Endothelial cell of umbilical vein (primary cell): ENCODE data around the gene BST2. TPM values are rescaled to one million over a fixed set of nuclear protein-coding genes. Genes with fewer than 3 reads are reported as not detected.
A peak's percentile ranks its signal among the peaks of the same experiment; 100 is the strongest.

Experiments
- BruUV-seq: library from RNA; stranded (reverse); fragments of 400-500 nt; replicated peaks from 2 replicates; lab custom pipeline; 2021; lab: Mats Ljungman, UMichigan
- CTCF ChIA-PET: fragments of 300-600, 350-600 bp; sonication (Branson Sonifier 250); formaldehyde crosslinking; loops from one replicate; lab custom pipeline; 2021; ENCODE audit warnings: antibody characterized with exemption, inconsistent platforms; lab: Charles Lee
- POLR2A ChIA-PET: fragments of 300-600, 350-600 bp; sonication (Branson Sonifier 250); formaldehyde crosslinking; loops from one replicate; lab custom pipeline; 2021; ENCODE audit warnings: antibody characterized with exemption, inconsistent platforms; lab: Charles Lee
- DNase-seq: peaks from one replicate; pipeline ENCODE4 v3.0.0-alpha.2; 2011; ENCODE audit warnings: low read depth, low spot score
- FAIRE-seq: peaks from 2 replicates; lab custom pipeline; 2011; peaks lifted over from hg19 to GRCh38; lab: Jason Lieb, UNC
- H2AFZ ChIP-seq: 2 replicates; pipeline ENCODE4 v1.6.0; 2012; ENCODE audit warnings: low read depth, low read length, control low read depth, inconsistent platforms
- H3K27ac ChIP-seq: 2 replicates; pipeline ENCODE4 v1.5.1; 2011; ENCODE audit warnings: low read depth, mild to moderate bottlenecking, control low read depth, low read length, moderate library complexity; ENCODE audit not compliant: insufficient read depth
- H3K27me3 ChIP-seq, 2 experiments: 2 replicates each; pipeline versions ENCODE4 v1.6.0 to v1.6.1; 2011; ENCODE audit warnings: low read length in 2 of 2, mixed read lengths in 1 of 2; ENCODE audit not compliant: control insufficient read depth in 2 of 2, insufficient read depth in 2 of 2
- H3K36me3 ChIP-seq, 2 experiments: 2 replicates in 1 of 2; 3 replicates in 1 of 2; pipeline ENCODE4 v1.5.1; 2011; ENCODE audit warnings: low read length in 2 of 2, mild to moderate bottlenecking in 1 of 2, moderate library complexity in 1 of 2; ENCODE audit not compliant: control insufficient read depth in 2 of 2, insufficient read depth in 2 of 2; ENCODE audit errors: extremely low read depth in 1 of 2
- H3K4me1 ChIP-seq: 3 replicates; pipeline ENCODE4 v1.5.1; 2011; ENCODE audit warnings: mild to moderate bottlenecking, low read length; ENCODE audit not compliant: control insufficient read depth, insufficient read depth; ENCODE audit errors: extremely low read depth
- H3K4me2 ChIP-seq: 2 replicates; pipeline ENCODE4 v1.6.1; 2011; ENCODE audit warnings: low read length, control low read depth, mixed read lengths; ENCODE audit not compliant: insufficient read depth
- H3K4me3 ChIP-seq, 3 experiments: fragments of 200-600 bp in 1 of 3; sonication (generic), shearing (Covaris generic) in 1 of 3; replicated peaks in 1 of 3; 2 replicates each; pipeline ENCODE4 v1.5.1; 2011 to 2016; ENCODE audit warnings: control low read depth in 3 of 3, low read length in 3 of 3, mild to moderate bottlenecking in 2 of 3, inconsistent platforms in 1 of 3, low read depth in 1 of 3, moderate library complexity in 1 of 3; ENCODE audit not compliant: insufficient read depth in 1 of 3
- H3K79me2 ChIP-seq: 2 replicates; pipeline ENCODE4 v1.6.0; 2012; ENCODE audit warnings: low read length, inconsistent platforms; ENCODE audit not compliant: control insufficient read depth, insufficient read depth
- H3K9ac ChIP-seq: replicated peaks from 2 replicates; pipeline ENCODE3; 2011; ENCODE audit warnings: low read length, control low read depth; ENCODE audit not compliant: insufficient read depth; ENCODE audit errors: extremely low read depth
- H3K9me1 ChIP-seq: replicated peaks from 3 replicates; pipeline ENCODE4 v1.6.0; 2011; ENCODE audit warnings: mild to moderate bottlenecking, low read length; ENCODE audit not compliant: control insufficient read depth, insufficient read depth; ENCODE audit errors: extremely low read depth
- H3K9me3 ChIP-seq: replicated peaks from 2 replicates; pipeline ENCODE4 v1.5.1; 2012; ENCODE audit warnings: low read length, inconsistent platforms; ENCODE audit not compliant: control insufficient read depth, insufficient read depth
- H4K20me1 ChIP-seq: replicated peaks from 2 replicates; pipeline ENCODE3; 2011; ENCODE audit warnings: mild to moderate bottlenecking, low read length; ENCODE audit not compliant: control insufficient read depth, insufficient read depth; ENCODE audit errors: extremely low read depth
- CTCF ChIP-seq, 2 donors: IDR thresholded peaks; 1 replicate in 1 of 2; 2 replicates in 1 of 2; pipeline ENCODE4 v1.5.1; 2011; ENCODE audit warnings: low read length in 2 of 2, mild to moderate bottlenecking in 2 of 2, moderate library complexity in 2 of 2, control low read depth in 1 of 2, inconsistent platforms in 1 of 2, low read depth in 1 of 2; ENCODE audit not compliant: insufficient read depth in 1 of 2; ENCODE audit errors: extremely low read depth in 1 of 2
- EZH2 ChIP-seq: IDR thresholded peaks from 2 replicates; pipeline ENCODE4 v1.6.1; 2012; ENCODE audit warnings: borderline replicate concordance, low read depth, mild to moderate bottlenecking, moderate library complexity, low read length, inconsistent platforms; ENCODE audit not compliant: severe bottlenecking
- FOS ChIP-seq: IDR thresholded peaks from 2 replicates; pipeline ENCODE4 v1.6.1; 2011; ENCODE audit warnings: mild to moderate bottlenecking, low read length, moderate library complexity, borderline replicate concordance; ENCODE audit not compliant: insufficient read depth
- GATA2 ChIP-seq: IDR thresholded peaks from 2 replicates; pipeline ENCODE4 v1.7.0; 2011; ENCODE audit warnings: low read depth, mild to moderate bottlenecking, moderate library complexity, mixed read lengths, low read length; ENCODE audit not compliant: insufficient read length, insufficient read depth
- JUN ChIP-seq: IDR thresholded peaks from 2 replicates; pipeline ENCODE4 v1.6.1; 2011; ENCODE audit warnings: borderline replicate concordance, low read depth; ENCODE audit not compliant: insufficient read length, insufficient read depth
- MYC ChIP-seq: IDR thresholded peaks from one replicate; pipeline ENCODE4 v1.6.1; 2011; ENCODE audit warnings: mild to moderate bottlenecking, low read depth, low read length
- POLR2A ChIP-seq: IDR thresholded peaks from 2 replicates; pipeline ENCODE4 v1.6.1; 2012; ENCODE audit warnings: low read depth, mild to moderate bottlenecking, control low read depth, low read length
- POLR2AphosphoS5 ChIP-seq: IDR thresholded peaks from 2 replicates; pipeline ENCODE4 v1.6.1; 2012; ENCODE audit warnings: low read depth, mild to moderate bottlenecking, control low read depth, low read length, moderate library complexity; ENCODE audit not compliant: insufficient read depth
- dilution Hi-C: fragments of 300-500 bp; cut with MboI; formaldehyde crosslinking; loops from one replicate; pipeline ENCODE4 v1.15.0; 2019; ENCODE audit warnings: low sequenced_read_pairs; ENCODE audit not compliant: extremely low pct_ligation_motif_present
- intact Hi-C: fragments of 100-400 bp; cut with micrococcal nuclease; formaldehyde crosslinking; loops from one replicate; pipeline ENCODE4 v1.10.0; 2022
- polyA plus RNA-seq, 4 experiments: library from polyadenylated mRNA; depleted of rRNA in 3 of 4; stranded (reverse) in 3 of 4; unstranded in 1 of 4; fragments of >200 nt; gene quantifications; 2 replicates each; pipeline versions ENCODE4 v1.2.1 to v1.2.3, GENCODE V29; 2011 to 2012; ENCODE audit warnings: missing spikeins in 1 of 4
- total RNA-seq: library from RNA; stranded (reverse); gene quantifications from 2 replicates; pipeline ENCODE4 v1.2.3, GENCODE V29; 2021
- TF ChIP-seq, protein P1 (sequence below): IDR thresholded peaks from 2 replicates; pipeline ENCODE4 v1.6.1; 2011; ENCODE audit not compliant: insufficient read depth, insufficient read length

BST2 gene
- total and polyA plus RNA-seq, 2 donors (not counting 3 experiments of a cell fraction or from before 2014, with no cell fraction given): 21.2 to 146 TPM

DNA sequence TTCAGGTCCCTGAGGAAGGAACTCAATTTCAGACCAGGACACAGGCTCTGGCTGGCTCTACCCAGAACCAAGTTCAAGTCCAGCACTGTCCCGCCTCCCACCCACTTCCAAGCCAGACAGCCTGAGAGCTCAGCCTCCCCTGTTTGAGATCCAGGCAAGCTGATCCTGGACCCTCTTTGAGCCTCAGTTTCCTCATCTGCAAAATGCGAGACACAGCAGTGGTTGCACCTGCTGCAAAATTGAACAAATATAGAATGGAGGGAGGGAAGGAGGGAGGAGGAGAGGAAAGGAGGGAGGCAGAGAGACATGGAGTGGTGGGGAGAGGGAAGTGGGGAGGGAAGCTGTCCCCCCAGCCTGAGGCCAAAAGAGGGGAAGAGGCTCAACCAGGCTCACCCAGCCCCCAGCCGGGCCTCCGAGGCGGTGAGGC is 42.3 kb upstream of the BST2 start:
- no TSS peak for BruUV-seq
- no peak for DNase-seq
- TF ChIP-seq MYC (no peak), CTCF (IDR thresholded peaks at IDR 0.05; ENCODE audit: extremely low read depth in 1 of 2, insufficient read depth in 1 of 2, low read depth in 1 of 2, low read length in 2 of 2) (no peak), FOS (no peak), EZH2 (no peak), POLR2AphosphoS5 (no peak), JUN (no peak), POLR2A (no peak), GATA2 (no peak)
- TF ChIP-seq, protein P1, sequence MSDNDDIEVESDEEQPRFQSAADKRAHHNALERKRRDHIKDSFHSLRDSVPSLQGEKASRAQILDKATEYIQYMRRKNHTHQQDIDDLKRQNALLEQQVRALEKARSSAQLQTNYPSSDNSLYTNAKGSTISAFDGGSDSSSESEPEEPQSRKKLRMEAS: no peak
- Histone ChIP-seq H3K4me2 (no peak overlapping the region), H4K20me1 (no peaks in the 10 kb centered on the region), H3K27me3 (peaks cover 8 to 14% of the 10 kb centered on the region in 2 experiments), H3K4me3 (no peak overlapping the region), H3K9me1 (no peaks in the 10 kb centered on the region), H3K36me3 (no peaks in the 10 kb centered on the region), H3K27ac (no peak overlapping the region), H3K9ac (no peak overlapping the region), H3K79me2 (no peaks in the 10 kb centered on the region), H3K4me1 (no peaks in the 10 kb centered on the region), H3K9me3 (no peaks in the 10 kb centered on the region), H2AFZ (peak overlapping the region; percentile 61)
- intact Hi-C loops (no loop called here), dilution Hi-C loops (no loop called here)
- no peak for FAIRE-seq
- ChIA-PET POLR2A (no interaction called here), CTCF (interaction anchor here (0.5 to 2.2 kb wide), 11 partner anchors 10 to 412 kb away, joined by 3 to 11 read pairs (median 4); partner anchors contain the start of genes MVB12A and RPL18A)
